IMR-90 (cell line): ENCODE measurements around the gene MYO1C. TPM values are rescaled to one million over a fixed set of nuclear protein-coding genes. Genes with fewer than 3 reads are reported as not detected.

ENCODE experiments used
- ATAC-seq: fragments of 200-7000 bp; cut with Tn5 transposase; 2 replicates; pipeline ENCODE4 v1.9.1; 2020; ENCODE audit warnings: low read depth, mild to moderate bottlenecking, moderate library complexity
- BruUV-seq: library from RNA; stranded (reverse); fragments of 400-500 nt; replicated peaks from 2 replicates; lab custom pipeline; 2021; lab: Mats Ljungman, UMichigan
- CTCF ChIA-PET: fragments of 300-600 bp; formaldehyde crosslinking; extraction: SDS; loops from one replicate; lab custom pipeline; 2021; ENCODE audit warnings: antibody characterized with exemption; lab: Yijun Ruan, JAX
- POLR2A ChIA-PET: fragments of 300-600 bp; sonication (Branson Sonifier 250); formaldehyde crosslinking; loops from one replicate; lab custom pipeline; 2022; ENCODE audit warnings: antibody characterized with exemption; ENCODE audit not compliant: unreplicated experiment; lab: Charles Lee
- DNase-seq: peaks from one replicate; pipeline ENCODE4 v3.0.0; 2013
- H2AFZ ChIP-seq: replicated peaks from 2 replicates; pipeline ENCODE3; 2013; ENCODE audit warnings: low read length, mild to moderate bottlenecking; ENCODE audit not compliant: poor library complexity
- H2AK5ac ChIP-seq: 2 replicates; pipeline ENCODE4 v1.6.1; 2013; ENCODE audit warnings: low read depth, low read length, inconsistent platforms
- H2AK9ac ChIP-seq: replicated peaks from 2 replicates; pipeline ENCODE3; 2013; ENCODE audit warnings: mild to moderate bottlenecking, low read depth, low read length, moderate library complexity; ENCODE audit not compliant: poor library complexity
- H2BK120ac ChIP-seq: 2 replicates; pipeline ENCODE4 v1.6.1; 2013; ENCODE audit warnings: low read depth, low read length, inconsistent platforms
- H2BK15ac ChIP-seq: 3 replicates; pipeline ENCODE4 v1.6.1; 2013; ENCODE audit warnings: low read depth, low read length, inconsistent platforms
- H2BK20ac ChIP-seq: 2 replicates; pipeline ENCODE4 v1.6.1; 2013; ENCODE audit warnings: low read depth, mild to moderate bottlenecking, inconsistent platforms, low read length, moderate library complexity
- H2BK5ac ChIP-seq: 2 replicates; pipeline ENCODE4 v1.6.1; 2013; ENCODE audit warnings: mild to moderate bottlenecking, low read depth, low read length, inconsistent platforms; ENCODE audit not compliant: poor library complexity, severe bottlenecking
- H3K14ac ChIP-seq: replicated peaks from 2 replicates; pipeline ENCODE4 v1.6.1; 2013; ENCODE audit warnings: low read depth, low read length, inconsistent platforms
- H3K18ac ChIP-seq: 2 replicates; pipeline ENCODE4 v1.6.1; 2013; ENCODE audit warnings: low read depth, low read length, control low read depth
- H3K23ac ChIP-seq: 2 replicates; pipeline ENCODE4 v1.6.1; 2013; ENCODE audit warnings: low read depth, low read length, inconsistent platforms
- H3K27ac ChIP-seq: 2 replicates; pipeline ENCODE4 v1.5.1; 2013; ENCODE audit warnings: mild to moderate bottlenecking, control low read depth, low read length; ENCODE audit not compliant: insufficient read depth
- H3K27me3 ChIP-seq: 2 replicates; pipeline ENCODE4 v1.6.1; 2013; ENCODE audit warnings: low read length; ENCODE audit not compliant: control insufficient read depth, insufficient read depth
- H3K36me3 ChIP-seq: 2 replicates; pipeline ENCODE4 v1.6.1; 2013; ENCODE audit warnings: low read length, mixed read lengths; ENCODE audit not compliant: control insufficient read depth, insufficient read depth
- H3K4ac ChIP-seq: 2 replicates; pipeline ENCODE4 v1.6.1; 2013; ENCODE audit warnings: low read depth, low read length, inconsistent platforms
- H3K4me1 ChIP-seq: 2 replicates; pipeline ENCODE4 v1.6.1; 2013; ENCODE audit warnings: low read length, mixed read lengths; ENCODE audit not compliant: control insufficient read depth, insufficient read depth
- H3K4me2 ChIP-seq: 2 replicates; pipeline ENCODE4 v1.6.1; 2013; ENCODE audit warnings: low read depth, mild to moderate bottlenecking, control low read depth, low read length, moderate library complexity
- H3K4me3 ChIP-seq: 2 replicates; pipeline ENCODE4 v1.5.1; 2013; ENCODE audit warnings: low read depth, mild to moderate bottlenecking, control low read depth, low read length, moderate library complexity; ENCODE audit not compliant: insufficient read depth
- H3K56ac ChIP-seq: 2 replicates; pipeline ENCODE4 v1.6.1; 2013; ENCODE audit warnings: low read length, inconsistent platforms; ENCODE audit not compliant: insufficient read depth; ENCODE audit errors: extremely low read depth
- H3K79me1 ChIP-seq, 2 experiments: 2 replicates each; pipeline ENCODE4 v1.6.1; 2013; ENCODE audit warnings: low read length in 2 of 2, inconsistent platforms in 1 of 2, low read depth in 1 of 2
- H3K9ac ChIP-seq: 2 replicates; pipeline ENCODE4 v1.6.1; 2013; ENCODE audit warnings: low read depth, low read length, control low read depth
- H3K9me1 ChIP-seq: 2 replicates; pipeline ENCODE4 v1.6.1; 2013; ENCODE audit warnings: low read length, inconsistent platforms; ENCODE audit not compliant: insufficient read depth
- H3K9me3 ChIP-seq: 2 replicates; pipeline ENCODE4 v1.6.1; 2013; ENCODE audit warnings: low read length; ENCODE audit not compliant: control insufficient read depth, insufficient read depth
- H4K20me1 ChIP-seq: 2 replicates; pipeline ENCODE4 v1.6.1; 2013; ENCODE audit warnings: low read length, inconsistent platforms; ENCODE audit not compliant: insufficient read depth
- H4K5ac ChIP-seq: 2 replicates; pipeline ENCODE4 v1.6.1; 2013; ENCODE audit warnings: mild to moderate bottlenecking, low read depth, low read length, control low read depth
- H4K8ac ChIP-seq, 2 experiments: 2 replicates each; pipeline ENCODE4 v1.6.1; 2013; ENCODE audit warnings: low read depth in 2 of 2, low read length in 2 of 2, control low read depth in 1 of 2, inconsistent platforms in 1 of 2
- H4K91ac ChIP-seq: 2 replicates; pipeline ENCODE4 v1.6.1; 2013; ENCODE audit warnings: low read depth, low read length, inconsistent platforms; ENCODE audit not compliant: insufficient read depth
- CEBPB ChIP-seq: IDR thresholded peaks from 2 replicates; pipeline ENCODE4 v1.6.1; 2012; ENCODE audit warnings: low read depth, low read length, improper control_type of control experiment
- FOS ChIP-seq: fragments of 150-350 bp; IDR thresholded peaks from 2 replicates; pipeline ENCODE4 v1.6.1; 2016; ENCODE audit warnings: low read depth, low read length
- RAD21 ChIP-seq: IDR thresholded peaks from 2 replicates; pipeline ENCODE4 v1.6.1; 2012; ENCODE audit warnings: low read length, improper control_type of control experiment
- RCOR1 ChIP-seq: IDR thresholded peaks from 2 replicates; pipeline ENCODE4 v1.6.1; 2012; ENCODE audit warnings: mild to moderate bottlenecking, low read length, improper control_type of control experiment; ENCODE audit not compliant: insufficient replicate concordance
- SMC3 ChIP-seq: fragments of 150-350 bp; IDR thresholded peaks from 2 replicates; pipeline ENCODE4 v1.6.1; 2016; ENCODE audit warnings: low read depth, mild to moderate bottlenecking, antibody characterized with exemption, low read length, moderate library complexity
- USF2 ChIP-seq: fragments of 150-350 bp; IDR thresholded peaks from 2 replicates; pipeline ENCODE4 v1.6.1; 2017; ENCODE audit warnings: mild to moderate bottlenecking, antibody characterized with exemption, low read length, low read depth
- WGBS, 2 experiments: methylation state at CpG; one replicate each; pipeline versions ENCODE4 v1.1.5 to v1.1.7; 2013; ENCODE audit warnings: missing lambda C conversion rate in 2 of 2; ENCODE audit not compliant: insufficient read length in 1 of 2; ENCODE audit errors: extremely low coverage in 2 of 2; 5-methylcytosine and 5-hydroxymethylcytosine counted together
- dilution Hi-C: fragments of 300-500 bp; cut with HindIII; formaldehyde crosslinking; loops from one replicate; pipeline ENCODE4 v1.14.3; 2018; ENCODE audit warnings: low sequenced_read_pairs; ENCODE audit not compliant: unreplicated experiment
- in situ Hi-C: fragments of 300-500 bp; cut with MboI; formaldehyde crosslinking; loops from 3 replicates; pipeline ENCODE4 v1.14.3; 2019; ENCODE audit warnings: low sequenced_read_pairs, inconsistent platforms, mixed read lengths
- intact Hi-C: fragments of 100-400 bp; cut with micrococcal nuclease; formaldehyde crosslinking; loops from 2 replicates; pipeline ENCODE4 v1.10.0; 2022
- polyA plus RNA-seq, 3 experiments: library from polyadenylated mRNA; depleted of rRNA; stranded (reverse); fragments of >200 nt; gene quantifications; 2 replicates each; pipeline ENCODE4 v1.2.3, GENCODE V29; 2012; ENCODE audit warnings: low replicate concordance in 1 of 3
- total RNA-seq: library from RNA; depleted of rRNA; stranded (reverse); fragments of >200 nt; gene quantifications from 2 replicates; pipeline ENCODE4 v1.2.3, GENCODE V29; 2012

Gene MYO1C
- total and polyA plus RNA-seq, 2 of the 4 experiments (the other 2 are of a cell fraction) = 162 to 196 TPM

DNA sequence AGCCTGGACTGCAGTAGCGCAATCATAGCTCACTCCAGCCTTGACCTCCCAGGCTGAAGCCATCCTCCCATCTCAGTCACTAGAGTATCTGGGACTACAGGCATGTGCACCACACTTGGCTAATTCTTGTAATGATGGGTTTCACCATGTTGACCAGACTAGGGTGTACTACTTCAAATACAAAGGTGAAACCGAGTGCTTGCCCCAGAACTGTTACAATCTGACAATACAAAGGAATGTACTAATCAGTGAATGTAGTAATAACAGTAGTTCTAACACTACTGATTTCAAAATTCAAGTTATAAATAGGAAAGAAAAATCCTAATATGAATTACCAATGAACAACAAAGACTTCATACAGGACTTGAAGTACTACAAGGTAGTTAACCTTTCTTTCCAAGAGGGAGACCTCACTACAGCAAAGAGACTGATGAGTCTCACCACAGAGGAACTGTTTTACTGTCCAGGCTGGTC, 60.8 kb downstream of the MYO1C start:
- Histone ChIP-seq H4K5ac (no peak overlapping the region), H2BK20ac (no peak overlapping the region), H3K9ac (no peak overlapping the region), H4K8ac (no peak overlapping the region), H2AK5ac (no peak overlapping the region), H3K4me2 (no peak overlapping the region), H4K20me1 (peaks cover 46% of the 10 kb centered on the region), H3K23ac (0 out of 2 replicates have a peak overlapping the region, but pooled peaks have one; percentile 45), H3K36me3 (peaks cover 31% of the 10 kb centered on the region), H3K4me3 (no peak overlapping the region), H3K56ac (no peak overlapping the region), H3K27me3 (no peaks in the 10 kb centered on the region), H3K79me1 (peaks cover 36 to 59% of the 10 kb centered on the region in 2 experiments), H4K91ac (no peak overlapping the region), H3K4ac (no peak overlapping the region), H2BK15ac (no peak overlapping the region), H2AFZ (no peak overlapping the region), H3K9me1 (peaks cover 13% of the 10 kb centered on the region), H2BK120ac (no peak overlapping the region), H3K27ac (no peak overlapping the region), H3K14ac (no peak overlapping the region), H3K18ac (no peak overlapping the region), H3K9me3 (no peaks in the 10 kb centered on the region), H2BK5ac (peak overlapping the region; percentile 25), H2AK9ac (no peak overlapping the region), H3K4me1 (peaks cover 4% of the 10 kb centered on the region; the same call in 1 of the 2 replicates)
- no peak for DNase-seq
- intact Hi-C loops (no loop called here), in situ Hi-C loops (loop anchor here (10.0 kb wide), 1 partner anchor 67 kb away; no protein-coding TSS in a partner anchor), dilution Hi-C loops (no loop called here)
- peak; percentile 24; the same call in 1 of the 2 replicates for ATAC-seq
- WGBS, 2 experiments = no CpG with 5 or more reads among the region's 2 CpGs
- CTCF ChIA-PET = no interaction called here
- TF ChIP-seq USF2 = no peak
- TF ChIP-seq RCOR1 = no peak
- no peak for TF ChIP-seq SMC3
- TF ChIP-seq FOS = no peak
- TF ChIP-seq RAD21 = no peak
- TF ChIP-seq CEBPB = no peak
- POLR2A ChIA-PET = interaction anchor here (0.6 kb wide), 1 partner anchor 191 kb away, joined by 3 read pairs; no protein-coding TSS in a partner anchor
- no TSS peak for BruUV-seq
